NK-92 (cell line): Measurements from ENCODE around the gene MUC12.
"Not testable (repeated sequence)": the region's sequence is repeated elsewhere in the genome, so short reads cannot be mapped to it uniquely, and the experiment has no call there.

ENCODE experiments used
- DNase-seq: peaks from one replicate; lab custom pipeline; 2025; ENCODE audit not compliant: unreplicated experiment; lab: John Stamatoyannopoulos, UW

The MUC12 gene

GRCh38 chr7:100959894-100960293, 9.5 kb upstream of the MUC12 start:
- DNase-seq = no peak

GRCh38 chr7:100962537-100962936, 6.8 kb upstream of the MUC12 start:
- no peak for DNase-seq

- no peak for DNase-seq
Measured at GRCh38 chr7:100963386-100963785, 6.0 kb upstream of the MUC12 start.

GRCh38 chr7:100963874-100964273, 5.5 kb upstream of the MUC12 start:
- DNase-seq = no peak

- DNase-seq = no peak
Measured at GRCh38 chr7:100964630-100965029, 4.7 kb upstream of the MUC12 start.

GRCh38 chr7:100965045-100965722, 4.2 kb upstream of the MUC12 start:
- no peak for DNase-seq

GRCh38 chr7:100965723-100966541, 3.4 kb upstream of the MUC12 start:
- DNase-seq = no peak

- DNase-seq = no peak
Measured at GRCh38 chr7:100966542-100967291, 2.6 kb upstream of the MUC12 start.

GRCh38 chr7:100967292-100967863, 2.0 kb upstream of the MUC12 start:
- DNase-seq = no peak

- DNase-seq = no peak
Measured at GRCh38 chr7:100968031-100968430, 1.3 kb upstream of the MUC12 start.

- DNase-seq = no peak
Measured at GRCh38 chr7:100968650-100969049, 715 bp upstream of the MUC12 start.

- no peak for DNase-seq
Measured at GRCh38 chr7:100971111-100972001, 2.0 kb downstream of the MUC12 start.

GRCh38 chr7:100972002-100972347, 2.6 kb downstream of the MUC12 start:
- no peak for DNase-seq

GRCh38 chr7:100974021-100974420, 4.7 kb downstream of the MUC12 start:
- DNase-seq = no peak

GRCh38 chr7:100975371-100975821, 6.0 kb downstream of the MUC12 start:
- no peak for DNase-seq

- no peak for DNase-seq
Measured at GRCh38 chr7:100978300-100978699, 8.9 kb downstream of the MUC12 start.

GRCh38 chr7:100983451-100984187, 14.3 kb downstream of the MUC12 start:
- no peak for DNase-seq

- DNase-seq = not testable (repeated sequence)
Measured at GRCh38 chr7:100984241-100984918, 15.0 kb downstream of the MUC12 start.
